DLD1 (cell line): ENCODE results near the gene C6orf132.

ENCODE experiments used
- in situ Hi-C: cut with HindIII; loops from 2 replicates; pipeline ENCODE4 v1.10.0; 2017; ENCODE audit warnings: low sequenced_read_pairs

C6orf132 gene

DNA sequence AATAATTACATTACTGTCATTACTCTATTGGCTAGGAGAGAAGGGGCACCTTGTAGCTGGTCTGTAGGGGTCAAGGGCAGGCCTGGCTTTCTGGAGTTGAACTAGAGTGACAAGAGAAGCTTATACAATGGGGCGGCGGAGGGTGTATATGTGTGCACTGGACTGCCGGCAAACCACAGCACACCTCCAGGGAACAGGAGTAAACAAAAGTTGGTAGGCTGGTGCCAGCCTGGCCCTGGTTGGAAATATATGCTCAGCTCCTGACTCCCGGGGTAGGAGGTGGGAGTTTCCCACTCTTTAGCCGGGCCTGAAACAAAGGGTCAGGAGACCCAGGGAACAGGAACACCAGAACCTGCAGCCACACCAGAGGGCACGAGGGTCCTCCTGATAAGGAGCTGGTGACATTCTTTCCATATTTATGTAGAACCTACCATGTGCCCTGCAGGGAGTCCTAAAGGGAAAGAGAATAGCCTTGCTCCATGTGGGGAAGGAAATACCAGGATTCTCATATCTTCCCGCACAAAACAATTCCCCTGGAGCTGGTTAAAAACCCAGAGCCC is 5.1 kb downstream of the C6orf132 start:
- in situ Hi-C loops: no loop called here

DNA sequence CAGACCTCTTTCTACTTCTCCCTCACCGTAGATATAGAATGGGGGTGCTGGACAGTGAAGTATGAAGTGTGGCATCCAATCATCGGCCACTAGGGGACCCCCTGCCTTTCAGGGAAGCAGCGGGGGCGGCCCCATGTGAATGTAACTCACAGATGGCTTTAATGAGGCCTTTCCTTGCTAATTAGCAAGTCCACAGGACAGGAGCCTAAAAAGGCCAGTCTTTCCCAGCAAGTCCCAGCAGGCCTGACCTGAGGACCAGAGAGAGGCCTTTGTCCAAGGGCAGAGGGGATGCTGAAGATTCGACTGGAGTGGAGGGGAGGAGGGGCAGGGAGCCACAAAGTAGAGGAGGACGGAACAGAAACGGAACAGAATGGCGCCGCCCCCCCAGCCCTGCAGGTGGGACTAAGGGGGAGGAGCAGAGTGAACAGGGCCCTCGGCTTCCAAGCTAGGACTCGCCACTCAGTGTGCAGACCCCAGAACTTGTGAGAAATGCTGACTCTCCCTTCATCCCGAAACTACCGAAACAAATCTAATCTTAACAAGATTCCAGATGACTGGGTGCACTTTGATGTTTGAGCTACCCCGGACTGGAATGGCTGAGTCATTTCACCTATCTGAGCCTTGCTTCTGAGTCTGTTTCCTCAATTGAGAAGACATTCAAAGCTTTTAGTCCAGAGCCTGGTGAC is 5.8 kb downstream of the C6orf132 start:
- in situ Hi-C loops: no loop called here

DNA sequence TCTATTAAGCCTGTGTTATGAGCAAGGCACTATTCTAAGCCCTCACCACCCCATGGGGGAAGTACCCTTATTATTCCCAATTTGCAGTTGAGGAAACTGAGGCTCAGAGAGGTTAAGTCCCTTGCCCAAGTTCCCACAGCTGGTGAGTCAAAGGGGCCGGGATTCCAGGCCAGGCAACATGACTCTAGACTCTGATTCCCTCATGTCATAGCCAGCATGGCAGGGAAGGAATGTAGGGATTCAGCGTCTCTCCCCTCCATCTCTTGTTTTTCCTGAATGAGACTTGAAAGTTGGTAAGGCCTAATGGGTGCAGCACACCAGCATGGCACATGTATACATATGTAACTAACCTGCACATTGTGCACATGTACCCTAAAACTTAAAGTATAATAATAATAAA is 6.7 kb downstream of the C6orf132 start:
- in situ Hi-C loops: no loop called here

DNA sequence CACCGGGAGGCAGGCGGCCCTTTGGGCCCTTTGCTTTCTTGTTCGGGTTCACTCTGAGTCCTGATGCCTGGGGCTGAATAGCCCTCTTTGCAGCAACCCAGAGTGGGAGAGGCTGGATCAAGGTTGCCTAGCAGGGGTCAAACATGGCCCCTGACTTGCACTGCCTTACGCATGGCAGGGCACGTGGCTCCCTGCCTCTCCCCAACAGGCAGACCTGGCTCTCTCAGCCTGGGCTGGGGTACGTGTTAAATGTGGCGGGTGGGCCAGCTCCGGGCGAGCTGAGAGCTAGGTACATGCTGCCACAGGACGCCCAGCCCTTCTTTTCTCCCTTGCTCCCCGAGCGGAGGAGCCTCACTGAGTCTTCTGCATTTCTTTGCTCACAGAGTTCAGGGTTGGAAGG is 7.3 kb downstream of the C6orf132 start:
- in situ Hi-C loops: no loop called here

DNA sequence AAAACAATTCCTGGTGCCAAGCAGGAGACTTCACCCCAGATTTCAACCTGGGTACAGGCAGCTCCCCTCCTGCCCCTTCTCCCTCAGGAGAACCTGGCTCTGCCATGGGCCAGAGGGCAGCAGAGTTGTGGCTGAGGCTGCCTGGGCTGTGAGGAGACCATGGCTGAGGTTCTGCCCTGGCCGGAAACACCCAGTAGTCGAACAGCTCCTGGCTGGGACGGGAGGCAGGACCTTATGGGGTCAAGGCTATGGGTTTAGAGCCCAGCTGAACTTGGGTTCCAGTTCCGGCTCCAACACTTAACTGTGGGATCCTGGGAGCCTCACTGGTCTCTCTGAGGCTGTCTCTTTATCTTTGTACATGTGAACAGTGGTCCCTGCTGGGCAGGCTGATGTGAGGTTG is 8.5 kb downstream of the C6orf132 start:
- in situ Hi-C loops: no loop called here

DNA sequence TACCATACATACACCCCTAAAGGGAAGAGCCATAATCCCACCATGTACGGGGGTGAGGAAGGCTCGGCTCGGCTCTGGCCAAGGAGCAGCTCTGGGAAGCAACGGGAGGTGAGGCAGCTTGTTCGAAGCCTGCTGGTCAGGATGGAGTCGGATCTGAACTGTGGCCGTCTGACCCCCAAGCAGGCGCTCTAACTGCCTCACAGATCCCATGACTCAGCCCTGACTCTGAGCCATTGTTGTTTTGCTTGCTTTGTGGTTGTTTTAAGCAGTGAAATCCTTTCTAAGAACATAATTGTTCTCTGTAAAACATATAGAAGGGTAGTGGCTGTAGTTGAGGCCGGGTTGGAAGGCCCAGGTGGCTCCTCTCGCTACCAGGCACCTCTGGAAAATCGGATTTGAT is 10.9 kb downstream of the C6orf132 start:
- in situ Hi-C loops: no loop called here

DNA sequence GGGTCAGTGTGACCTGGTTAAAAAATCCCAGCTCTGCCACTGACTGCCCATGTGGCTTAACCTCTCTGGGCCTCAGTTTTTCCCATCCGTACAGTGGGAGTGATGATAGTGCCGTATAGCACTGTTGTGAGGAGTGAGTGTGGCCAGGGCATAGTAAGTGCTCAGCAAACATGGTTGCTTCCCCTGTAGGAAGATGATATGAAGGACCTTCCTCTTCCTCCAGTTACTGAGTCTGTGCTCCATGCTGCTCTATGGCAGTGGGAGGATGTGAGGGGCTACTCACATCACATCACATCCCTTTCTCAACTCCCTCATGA is 13.1 kb downstream of the C6orf132 start:
- in situ Hi-C loops: no loop called here

DNA sequence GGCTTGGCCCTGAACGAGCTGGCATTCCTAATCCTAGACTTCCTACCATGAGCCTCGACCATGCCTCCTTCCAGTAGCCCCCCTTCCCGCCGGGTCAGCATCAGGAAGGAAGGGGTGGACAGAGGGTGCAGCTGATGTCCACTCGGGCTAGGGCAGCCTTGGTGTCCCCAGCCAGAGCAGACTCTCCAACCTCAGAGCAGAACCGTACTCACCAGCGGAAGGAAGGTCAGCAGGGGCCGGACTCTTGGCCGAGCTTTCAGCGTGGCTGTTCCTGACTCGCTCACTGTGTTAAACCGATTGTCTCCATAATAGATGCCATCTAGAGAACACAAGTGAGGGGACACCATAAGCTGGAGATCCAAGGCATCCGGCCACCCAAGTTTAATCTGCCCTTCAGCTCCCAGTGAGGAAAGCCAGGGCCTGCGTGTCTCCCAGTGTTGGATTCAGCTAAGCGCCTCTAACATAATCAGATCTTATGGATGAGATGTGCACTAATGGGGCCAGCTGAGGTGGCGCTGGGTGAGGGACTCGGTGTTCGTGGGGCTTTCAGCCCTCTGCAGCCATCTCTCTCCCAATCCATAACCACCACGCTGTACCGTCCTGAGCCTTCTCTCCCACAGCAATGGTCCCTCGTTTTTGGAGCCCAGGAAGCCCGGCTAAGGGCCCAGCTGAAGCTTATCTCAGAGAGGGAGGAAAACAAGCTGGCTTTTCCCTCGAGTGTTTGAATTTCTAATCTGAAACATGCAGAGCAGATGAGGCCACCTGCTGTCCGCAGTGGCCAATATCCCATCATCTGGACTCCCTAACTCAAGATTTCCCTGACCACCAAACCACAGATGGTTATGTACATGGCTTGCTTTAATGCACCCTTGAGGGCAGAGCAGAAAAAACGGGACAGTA is 13.7 kb downstream of the C6orf132 start:
- in situ Hi-C loops: no loop called here

DNA sequence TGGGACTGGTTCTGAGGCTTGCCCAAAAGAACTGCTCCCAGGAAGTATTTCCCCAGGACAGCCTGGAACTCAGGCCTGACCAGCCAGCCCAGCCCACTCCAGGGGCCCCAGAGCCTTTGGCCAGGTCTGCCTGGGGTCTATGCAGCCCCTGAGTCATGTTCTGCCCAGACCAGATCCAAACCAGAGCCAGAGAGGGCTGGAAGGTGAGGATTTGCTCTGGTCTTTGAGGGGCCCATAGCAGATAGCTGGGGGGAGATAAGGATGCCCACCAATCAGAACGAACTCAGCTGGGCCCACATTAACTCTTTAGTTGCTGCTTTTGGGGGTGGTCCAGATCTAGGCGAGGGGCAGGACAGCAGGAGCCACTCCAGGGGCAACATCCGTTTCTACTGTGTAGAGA is 16.8 kb downstream of the C6orf132 start:
- in situ Hi-C loops: no loop called here

DNA sequence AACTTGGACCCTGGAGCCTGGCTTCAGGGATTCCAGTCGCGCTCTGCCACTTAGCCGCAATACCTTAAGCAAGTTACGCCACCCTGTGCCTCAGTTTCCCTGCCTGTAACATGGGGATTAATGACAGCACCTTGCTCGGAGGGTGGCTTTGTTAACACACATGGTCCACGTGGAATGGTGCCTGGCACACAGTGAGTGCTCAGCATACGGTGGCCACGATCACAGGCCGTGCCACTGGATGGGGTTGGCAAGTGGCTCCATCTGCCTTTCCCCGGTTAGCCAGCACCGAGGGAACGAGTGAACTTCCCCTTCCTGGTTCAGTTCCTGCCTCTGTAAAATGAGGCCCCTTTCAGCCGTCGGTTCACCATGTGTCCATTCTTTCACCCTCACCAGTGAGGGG is 17.2 kb downstream of the C6orf132 start:
- in situ Hi-C loops: no loop called here

DNA sequence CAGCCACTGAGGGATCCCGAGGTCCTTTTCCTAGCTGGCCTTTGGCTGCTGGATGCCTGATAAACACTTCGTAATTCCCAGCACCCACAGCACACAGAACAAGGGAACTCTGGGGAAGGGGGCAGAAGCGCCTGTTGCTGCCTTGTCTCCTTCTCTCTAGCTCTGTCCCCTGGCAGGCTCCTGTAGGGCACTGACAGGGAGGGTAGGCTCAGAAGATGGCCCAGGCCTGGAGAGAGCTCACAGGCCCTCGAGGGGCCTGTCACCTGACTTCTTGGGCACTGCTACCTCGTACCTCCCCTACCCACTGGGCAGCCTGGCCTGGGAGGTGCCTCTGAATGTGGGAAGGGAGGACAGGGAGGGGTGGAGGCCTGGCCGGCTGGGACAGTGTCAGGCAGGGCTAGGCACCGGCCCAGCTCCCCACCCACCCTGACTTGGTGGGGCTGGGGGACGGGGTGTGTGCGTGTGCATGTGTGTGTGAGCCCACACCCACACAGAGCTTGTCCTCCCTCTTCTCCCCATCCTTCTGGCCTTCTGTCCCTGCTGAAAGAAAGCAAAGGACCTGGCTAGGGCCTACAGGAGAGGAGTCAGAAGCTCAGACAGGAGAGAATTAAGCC is 18.1 kb downstream of the C6orf132 start:
- in situ Hi-C loops: no loop called here

DNA sequence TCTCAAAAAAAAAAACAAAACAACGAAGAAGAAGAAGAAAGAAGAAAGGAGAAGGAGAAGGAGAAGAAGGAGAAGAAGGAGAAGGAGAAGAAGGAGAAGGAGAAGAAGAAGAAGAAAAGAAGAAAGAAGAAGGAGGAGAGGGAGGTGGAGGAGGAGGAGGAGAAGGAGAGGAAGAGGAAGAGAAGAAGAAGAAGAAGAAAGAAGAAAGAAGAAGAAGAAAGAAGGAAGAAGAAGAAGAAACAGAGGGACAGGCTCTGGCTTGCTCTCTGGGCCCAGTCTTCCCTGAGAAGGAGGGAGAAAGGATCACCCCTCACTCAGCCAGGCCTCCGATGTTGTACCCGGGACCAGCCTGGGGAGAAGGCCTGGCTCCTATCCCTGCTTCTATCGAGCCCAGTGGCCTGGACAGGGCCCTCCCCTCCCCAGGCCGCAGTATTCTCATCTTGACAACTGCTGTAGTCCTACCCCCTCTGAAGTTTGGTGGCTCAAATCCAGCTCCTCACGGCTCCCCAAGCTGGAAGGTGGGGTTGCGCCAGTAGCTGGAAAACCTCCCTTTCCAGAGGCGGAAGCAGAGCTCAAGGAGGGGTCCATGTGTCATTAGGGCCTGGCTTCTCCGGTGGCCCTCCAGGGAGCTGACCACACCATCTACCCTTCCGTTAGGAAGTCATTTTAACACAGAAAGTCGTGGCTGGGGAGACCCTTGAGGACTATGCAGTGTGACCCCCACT is 18.9 kb downstream of the C6orf132 start:
- in situ Hi-C loops: no loop called here

DNA sequence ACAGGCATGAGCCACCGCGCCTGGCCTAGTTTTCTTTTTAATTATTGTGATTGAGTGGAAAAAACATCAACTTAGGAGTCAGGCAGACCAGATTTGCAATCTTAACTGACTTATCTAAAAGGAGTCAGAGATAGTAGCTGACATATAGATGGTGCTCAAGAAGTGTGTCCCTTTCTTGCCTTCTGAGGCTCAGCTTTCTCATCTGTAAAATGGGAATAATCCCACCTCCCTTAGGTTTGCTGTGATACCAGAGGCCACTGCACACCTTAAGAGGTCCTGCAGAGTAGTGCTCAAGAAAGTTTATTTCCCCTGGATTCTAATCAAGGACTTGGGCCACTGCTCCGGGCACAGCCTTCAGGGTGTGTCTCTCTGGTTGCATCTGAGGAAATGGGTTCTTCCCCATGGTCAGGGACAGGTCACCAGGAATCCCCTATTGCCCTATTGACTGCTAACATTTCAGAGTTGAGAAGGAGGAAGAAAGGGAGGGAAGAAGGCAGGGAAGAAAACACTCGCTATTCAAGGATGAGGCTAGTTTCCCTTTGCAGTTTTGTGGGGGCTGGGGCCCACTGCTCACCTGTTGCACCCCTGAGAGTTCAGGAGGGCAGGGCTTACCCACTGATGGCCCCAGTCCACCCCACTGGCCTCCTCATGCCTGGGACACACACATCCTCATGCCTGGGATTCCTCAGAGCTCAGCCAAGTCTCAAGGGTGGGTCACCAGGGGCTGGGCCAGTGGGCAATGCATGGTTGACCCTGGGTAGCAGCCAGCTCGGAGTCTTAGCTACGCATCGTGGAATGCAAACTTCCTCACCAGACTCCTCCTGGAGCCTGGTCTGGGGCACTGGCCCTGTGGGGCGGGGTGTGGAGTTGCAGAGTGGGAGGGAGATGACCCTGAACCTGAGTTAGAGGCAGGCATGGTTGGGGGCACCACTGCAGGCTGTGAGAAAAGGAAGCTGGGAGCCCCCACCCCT is 21.2 kb downstream of the C6orf132 start:
- in situ Hi-C loops: no loop called here

DNA sequence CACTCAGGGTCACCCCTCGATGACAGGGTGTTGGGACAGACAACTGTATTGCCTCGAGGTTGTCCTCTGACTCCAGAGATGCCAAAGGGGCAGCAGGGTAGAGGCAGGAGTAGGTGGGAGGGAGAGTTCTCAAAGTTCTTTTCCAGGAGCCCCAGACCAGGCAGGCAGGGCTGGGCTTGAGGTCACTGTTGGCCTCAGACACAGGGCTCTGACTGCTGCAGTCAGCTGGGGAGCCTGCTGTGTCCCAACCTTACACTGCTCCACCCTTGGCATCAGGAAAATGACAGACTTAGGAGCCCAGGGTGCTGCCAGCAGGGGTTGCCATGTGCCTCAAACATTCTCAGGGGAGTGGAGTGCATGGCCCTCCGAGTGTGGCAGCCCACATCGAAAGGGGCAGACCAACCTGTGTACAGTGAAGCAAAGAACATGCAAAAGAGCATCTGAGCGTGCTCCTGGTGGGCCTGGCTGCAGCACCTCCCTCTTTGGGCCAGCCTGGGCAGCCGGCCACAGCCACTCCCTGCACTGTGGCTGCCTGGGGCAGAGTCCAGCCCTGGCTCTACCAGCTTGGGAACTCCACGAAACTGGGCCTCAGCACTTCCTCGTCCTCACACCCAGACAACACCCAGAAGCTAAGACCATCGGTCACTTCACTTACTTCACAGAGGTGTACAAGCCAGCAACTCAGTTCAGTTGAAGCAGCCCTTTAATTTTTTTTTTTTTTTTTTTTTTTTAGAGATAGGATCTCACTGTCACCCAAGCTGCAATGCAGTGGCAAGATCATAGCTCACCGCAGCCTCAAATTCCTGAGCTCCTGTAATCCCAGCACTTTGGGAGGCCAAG is 24.0 kb downstream of the C6orf132 start:
- in situ Hi-C loops: no loop called here

DNA sequence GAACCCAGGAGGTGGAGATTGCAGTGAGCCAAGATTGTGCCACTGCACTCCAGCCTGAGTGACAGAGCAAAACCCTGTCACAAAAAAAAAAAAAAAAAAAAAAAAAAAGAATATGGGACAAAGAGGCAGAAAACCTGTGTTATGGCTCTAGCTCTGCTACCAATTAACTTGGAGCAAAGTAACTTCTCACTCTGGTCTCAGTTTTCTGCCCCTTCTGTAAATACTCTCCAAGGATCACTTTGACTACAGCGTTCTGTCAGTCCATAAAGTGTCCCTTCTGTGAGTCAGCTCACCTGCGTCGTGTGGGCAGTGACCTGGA is 24.6 kb downstream of the C6orf132 start:
- in situ Hi-C loops: no loop called here

DNA sequence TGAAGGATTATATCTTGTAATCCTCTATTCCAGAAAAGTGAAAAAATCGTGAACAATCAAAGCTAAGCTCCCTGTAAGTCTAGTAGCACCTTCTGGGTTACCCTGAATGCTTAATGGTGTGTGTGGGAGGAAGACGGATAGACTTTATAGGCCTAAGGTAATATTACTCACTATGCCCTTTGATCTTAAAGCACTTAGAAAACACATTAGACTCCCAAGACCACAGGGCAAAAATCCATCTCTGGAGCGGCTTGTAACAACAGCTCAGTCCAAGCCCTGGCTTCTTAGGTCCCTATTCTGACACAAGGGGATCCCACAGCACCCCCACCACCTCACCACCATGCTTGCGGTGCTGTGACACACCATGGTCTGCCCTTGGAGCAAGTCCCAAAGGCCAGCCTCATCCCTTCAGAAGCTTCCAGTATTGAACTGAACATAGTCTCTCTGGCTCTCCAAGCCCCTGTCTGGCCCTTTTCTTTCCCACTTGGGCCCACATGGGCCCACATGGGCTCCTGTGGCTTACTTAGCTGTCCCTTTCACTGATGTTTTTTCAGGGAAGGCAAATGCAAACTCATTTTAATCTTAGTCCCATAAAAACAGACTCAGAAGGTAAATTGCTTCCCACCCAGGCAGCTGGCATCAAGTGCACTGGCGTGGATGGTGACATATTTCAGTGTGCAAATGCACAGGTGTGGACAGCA is 28.3 kb downstream of the C6orf132 start:
- in situ Hi-C loops: no loop called here

DNA sequence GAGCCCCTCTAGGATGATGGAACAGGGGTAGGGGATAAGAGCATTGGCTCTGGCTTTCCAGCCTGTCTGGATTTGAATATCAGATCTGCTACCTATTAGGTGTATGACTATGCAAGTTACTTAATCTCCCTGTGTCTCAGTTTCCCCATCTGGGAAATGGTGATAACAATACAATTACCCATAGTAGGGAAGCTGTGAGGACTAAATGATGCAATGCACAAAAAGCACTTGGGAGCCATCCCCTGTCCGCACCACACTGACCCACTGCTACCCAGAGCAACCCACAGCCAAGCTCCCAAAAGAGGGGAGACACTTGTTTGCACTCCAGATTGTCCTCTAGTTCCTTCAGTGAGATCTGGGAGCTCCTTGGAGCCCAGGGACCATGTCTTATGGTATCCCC is 30.1 kb downstream of the C6orf132 start:
- in situ Hi-C loops: no loop called here

DNA sequence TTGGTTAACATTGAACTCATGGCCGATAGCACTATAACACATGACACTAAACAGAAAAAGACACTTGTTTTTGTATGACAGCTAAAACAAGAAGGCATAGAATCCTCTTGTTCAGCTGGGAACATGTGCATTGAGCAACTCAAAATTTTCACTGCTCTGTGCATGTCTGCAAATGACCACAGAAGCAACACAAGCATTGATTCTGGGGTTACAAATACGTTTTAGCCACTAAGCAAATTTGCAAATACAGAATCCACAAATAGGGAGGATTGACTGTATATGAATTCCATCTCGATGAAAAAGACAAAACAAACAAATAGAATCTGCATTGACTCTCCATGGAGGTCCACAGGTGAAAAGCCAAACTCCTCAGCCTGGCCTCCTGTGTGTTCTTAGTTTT is 31.7 kb downstream of the C6orf132 start:
- in situ Hi-C loops: no loop called here

DNA sequence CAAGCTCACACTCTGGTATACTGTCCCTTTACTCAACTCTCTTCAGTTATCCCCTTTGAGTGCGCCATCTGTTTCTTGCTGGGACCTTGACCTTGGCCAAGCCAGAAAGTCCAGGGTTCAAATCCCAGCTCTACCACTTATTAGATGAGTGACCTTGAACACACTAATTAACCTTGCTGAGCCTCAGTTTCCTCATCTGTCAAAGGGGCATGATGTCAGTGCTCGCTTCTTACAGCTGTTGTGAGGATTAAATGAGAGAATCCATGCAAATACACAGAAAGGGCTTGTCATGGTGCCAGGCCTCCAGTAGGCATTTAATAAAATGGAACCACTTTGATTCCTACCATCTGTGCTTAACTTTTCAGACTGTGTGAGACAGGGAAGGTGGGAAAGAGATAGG is 34.3 kb downstream of the C6orf132 start:
- in situ Hi-C loops: no loop called here
